GM23248 (cell line): ENCODE data around the gene CNOT10. TPM values are rescaled to one million over a fixed set of nuclear protein-coding genes. Genes with fewer than 3 reads are reported as not detected.

ENCODE experiments used
- DNase-seq: peaks from one replicate; pipeline ENCODE4 v3.0.0-alpha.2; 2015
- H2AFZ ChIP-seq: fragments of 200-600 bp; sonication (generic); 2 replicates; pipeline ENCODE4 v1.6.1; 2016; ENCODE audit warnings: antibody characterized with exemption
- H3F3A ChIP-seq: fragments of 200-600 bp; sonication (generic); 2 replicates; pipeline ENCODE4 v1.6.1; 2016; ENCODE audit warnings: mild to moderate bottlenecking, antibody characterized with exemption, mixed run types; ENCODE audit not compliant: insufficient read depth
- H3K27ac ChIP-seq: fragments of 200-600 bp; sonication (generic); 2 replicates; pipeline ENCODE4 v1.5.1; 2016; ENCODE audit warnings: mild to moderate bottlenecking
- H3K27me3 ChIP-seq: fragments of 200-600 bp; sonication (generic); replicated peaks from 2 replicates; pipeline ENCODE4 v1.6.1; 2016; ENCODE audit warnings: mild to moderate bottlenecking; ENCODE audit not compliant: insufficient read depth
- H3K36me3 ChIP-seq: fragments of 200-600 bp; sonication (generic); 2 replicates; pipeline ENCODE4 v1.6.1; 2016; ENCODE audit warnings: low read depth, mild to moderate bottlenecking
- H3K4me1 ChIP-seq: fragments of 200-600 bp; sonication (generic); 2 replicates; pipeline ENCODE4 v1.6.1; 2016; ENCODE audit warnings: mild to moderate bottlenecking; ENCODE audit not compliant: insufficient read depth
- H3K4me2 ChIP-seq: fragments of 200-600 bp; sonication (generic); one replicate; pipeline ENCODE4 v1.6.1; 2016; ENCODE audit warnings: mild to moderate bottlenecking; ENCODE audit not compliant: unreplicated experiment
- H3K4me3 ChIP-seq: fragments of 200-600 bp; sonication (generic); 2 replicates; pipeline ENCODE4 v1.5.1; 2016; ENCODE audit warnings: mild to moderate bottlenecking
- H3K79me2 ChIP-seq: fragments of 200-600 bp; sonication (generic); 2 replicates; pipeline ENCODE4 v1.6.1; 2016; ENCODE audit warnings: mild to moderate bottlenecking; ENCODE audit not compliant: insufficient read depth
- H3K9ac ChIP-seq: fragments of 200-600 bp; sonication (generic); 2 replicates; pipeline ENCODE4 v1.6.1; 2016; ENCODE audit warnings: mild to moderate bottlenecking
- H3K9me2 ChIP-seq: fragments of 200-600 bp; sonication (generic); 2 replicates; pipeline ENCODE4 v1.6.1; 2016; ENCODE audit warnings: mixed run types, mild to moderate bottlenecking, moderate library complexity; ENCODE audit not compliant: insufficient read depth
- H3K9me3 ChIP-seq: fragments of 200-600 bp; sonication (generic); one replicate; pipeline ENCODE4 v1.6.1; 2017; ENCODE audit warnings: low read depth
- H4K20me1 ChIP-seq: fragments of 200-600 bp; sonication (generic); 2 replicates; pipeline ENCODE4 v1.6.0; 2016; ENCODE audit not compliant: insufficient read depth
- EZH2 ChIP-seq: fragments of 200-600 bp; sonication (generic); IDR thresholded peaks from 2 replicates; pipeline ENCODE4 v1.6.1; 2018; ENCODE audit warnings: antibody characterized with exemption, mild to moderate bottlenecking; ENCODE audit not compliant: insufficient read depth, poor library complexity, severe bottlenecking
- EZH2phosphoT487 ChIP-seq: fragments of 200-600 bp; sonication (generic); IDR thresholded peaks from 2 replicates; pipeline ENCODE4 v1.6.1; 2018; ENCODE audit warnings: antibody characterized with exemption, moderate library complexity, mild to moderate bottlenecking, low read depth; ENCODE audit not compliant: insufficient read depth
- WGBS, 2 experiments: methylation state at CpG; one replicate each; pipeline ENCODE4 v1.1.6; 2015 to 2017; ENCODE audit warnings: low lambda C conversion rate in 2 of 2, low coverage in 1 of 2; ENCODE audit errors: missing lambda C conversion rate in 2 of 2; 5-methylcytosine and 5-hydroxymethylcytosine counted together
- in situ Hi-C: fragments of 300-500 bp; cut with MboI; formaldehyde crosslinking; loops from 2 replicates; pipeline ENCODE4 v1.15.0; 2020
- polyA plus RNA-seq: library from polyadenylated mRNA; unstranded; fragments of >200 nt; fragmentation: Nextera tagmentation; extraction: Ambion mirVana; gene quantifications from 2 replicates; pipeline ENCODE4 v1.2.1, GENCODE V29; 2016
- total RNA-seq: library from RNA; depleted of rRNA; stranded (reverse); fragments of >200 nt; shearing (Covaris generic); gene quantifications from 2 replicates; pipeline ENCODE4 v1.2.3, GENCODE V29; 2014

The CNOT10 gene
- total and polyA plus RNA-seq, 2 experiments from 2014 or later: 18.3 to 19.5 TPM

GRCh38 chr3:32813180-32813579 is 128.2 kb downstream of the CNOT10 start:
- Histone ChIP-seq H4K20me1 (no peaks in the 10 kb centered on the region), H3F3A (no peaks in the 10 kb centered on the region)
- 2 to 6% methylated on average over 2 of the region's 2 CpGs for WGBS, 2 experiments

GRCh38 chr3:32814361-32814760 is 129.4 kb downstream of the CNOT10 start:
- DNase-seq: no peak
- TF ChIP-seq EZH2 (no peak), EZH2phosphoT487 (no peak)
- WGBS, 2 experiments: 73 to 75% methylated on average over 6 of the region's 6 CpGs

More at GRCh38 chr3:32813180-32813579, 128.2 kb downstream of the CNOT10 start:
- no peak overlapping the region for H3K27ac ChIP-seq
- H3K9me2 ChIP-seq: no peaks in the 10 kb centered on the region
- peaks cover 41% of the 10 kb centered on the region for H3K27me3 ChIP-seq
- no peak overlapping the region for H3K9ac ChIP-seq
- no peaks in the 10 kb centered on the region for H3K36me3 ChIP-seq
- in situ Hi-C loops: no loop called here
- no peaks in the 10 kb centered on the region for H3K9me3 ChIP-seq
- no peak for DNase-seq
- no peak overlapping the region for H3K4me3 ChIP-seq
- no peaks in the 10 kb centered on the region for H3K4me1 ChIP-seq
- TF ChIP-seq EZH2 (no peak), EZH2phosphoT487 (no peak)
- H3K4me2 ChIP-seq: no peak overlapping the region
- H3K79me2 ChIP-seq: no peaks in the 10 kb centered on the region
- H2AFZ ChIP-seq: no peak overlapping the region

GRCh38 chr3:32815841-32816438 is 131.0 kb downstream of the CNOT10 start:
- Histone ChIP-seq H3K27me3 (peaks cover 67% of the 10 kb centered on the region), H3K4me3 (no peak overlapping the region), H2AFZ (no peak overlapping the region), H3K27ac (no peak overlapping the region), H3K9me3 (no peaks in the 10 kb centered on the region), H3K9me2 (no peaks in the 10 kb centered on the region), H3F3A (no peaks in the 10 kb centered on the region), H3K36me3 (no peaks in the 10 kb centered on the region), H3K9ac (no peak overlapping the region), H4K20me1 (no peaks in the 10 kb centered on the region), H3K4me2 (no peak overlapping the region), H3K79me2 (no peaks in the 10 kb centered on the region), H3K4me1 (no peaks in the 10 kb centered on the region)
- TF ChIP-seq EZH2 (no peak), EZH2phosphoT487 (no peak)
- in situ Hi-C loops: no loop called here
- 19 to 29% methylated on average over 15 to 21 of the region's 21 CpGs for WGBS, 2 experiments
- no peak for DNase-seq

More at GRCh38 chr3:32814361-32814760, 129.4 kb downstream of the CNOT10 start:
- H3K4me1 ChIP-seq: no peaks in the 10 kb centered on the region
- H3K27ac ChIP-seq: no peak overlapping the region
- H3K9me3 ChIP-seq: no peaks in the 10 kb centered on the region
- no peak overlapping the region for H3K4me2 ChIP-seq
- no peaks in the 10 kb centered on the region for H3F3A ChIP-seq
- H3K79me2 ChIP-seq: no peaks in the 10 kb centered on the region
- no peak overlapping the region for H3K9ac ChIP-seq
- in situ Hi-C loops: no loop called here
- H3K4me3 ChIP-seq: no peak overlapping the region
- no peaks in the 10 kb centered on the region for H4K20me1 ChIP-seq
- H2AFZ ChIP-seq: no peak overlapping the region
- H3K36me3 ChIP-seq: no peaks in the 10 kb centered on the region
- no peaks in the 10 kb centered on the region for H3K9me2 ChIP-seq
- H3K27me3 ChIP-seq: peaks cover 51% of the 10 kb centered on the region

GRCh38 chr3:32816439-32817256 is 131.7 kb downstream of the CNOT10 start:
- H3K79me2 ChIP-seq: no peaks in the 10 kb centered on the region
- H3K9me2 ChIP-seq: no peaks in the 10 kb centered on the region
- peak overlapping the region; percentile 46 for H3K4me3 ChIP-seq
- no peaks in the 10 kb centered on the region for H4K20me1 ChIP-seq
- no peaks in the 10 kb centered on the region for H3K9me3 ChIP-seq
- H3F3A ChIP-seq: no peaks in the 10 kb centered on the region
- no peaks in the 10 kb centered on the region for H3K36me3 ChIP-seq
- H3K27me3 ChIP-seq: peaks cover 74% of the 10 kb centered on the region
- peak overlapping the region; percentile 45 for H3K4me2 ChIP-seq
- peak; percentile 40 for DNase-seq
- no peaks in the 10 kb centered on the region for H3K4me1 ChIP-seq
- TF ChIP-seq EZH2phosphoT487: 0 out of 2 replicates have a peak, but pooled peaks have one; percentile 26
- TF ChIP-seq EZH2: no peak
- no peak overlapping the region for H3K27ac ChIP-seq
- peak overlapping the region; percentile 60 for H2AFZ ChIP-seq
- WGBS, 2 experiments: 2 to 3% methylated on average over 76 to 80 of the region's 85 CpGs
- H3K9ac ChIP-seq: no peak overlapping the region
- in situ Hi-C loops: no loop called here
